ENCODE results near the gene SLCO3A1. TPM values are rescaled to one million over a fixed set of nuclear protein-coding genes. Genes with fewer than 3 reads are reported as not detected.

Gene SLCO3A1
- total and polyA plus RNA-seq, 2 of the 8 experiments (the other 6 are each of a cell fraction or from before 2014, with no cell fraction given) = 15.1 to 20.4 TPM

GRCh38 chr15:91881569-91882297 lies 28.2 kb downstream of the SLCO3A1 start (continued):
- TF ChIP-seq TAF7 (optimal IDR thresholded peaks at IDR 0.05; ENCODE audit: borderline replicate concordance, low read depth, low read length) (no peak), CBX5 (IDR thresholded peaks at IDR 0.05; ENCODE audit: low read depth, low read length) (no peak), HDAC2 (IDR thresholded peaks at IDR 0.05; ENCODE audit: borderline replicate concordance in 1 of 2, low read depth in 2 of 2, low read length in 2 of 2) (peak in 1 of 2 experiments; percentile 61; a peak in 1 of 4 replicates), JUN (IDR thresholded peaks at IDR 0.05; ENCODE audit: low read depth, low read length) (no peak), BACH1 (IDR thresholded peaks at IDR 0.05; ENCODE audit: low read length) (no peak), RAD21 (IDR thresholded peaks at IDR 0.05 in 1 of 2, conservative IDR thresholded peaks at IDR 0.05 in 1 of 2; ENCODE audit: low read depth in 2 of 2, low read length in 2 of 2) (no peak), CHD1 (IDR thresholded peaks at IDR 0.05; ENCODE audit: low read depth, low read length) (no peak), SP1 (IDR thresholded peaks at IDR 0.05; ENCODE audit: low read depth, low read length) (no peak), E2F6 (IDR thresholded peaks at IDR 0.05) (no peak), CBX8 (IDR thresholded peaks at IDR 0.05; ENCODE audit: borderline replicate concordance, low read depth, low read length) (no peak), MAX (IDR thresholded peaks at IDR 0.05) (peak; percentile 24; the same call in 1 of the 2 replicates), MAFK (IDR thresholded peaks at IDR 0.05; ENCODE audit: low read depth, low read length) (no peak)
